WI38 (cell line): Measurements from ENCODE around the gene PPA1.
"Not testable (repeated sequence)": the region's sequence is repeated elsewhere in the genome, so short reads cannot be mapped to it uniquely, and the experiment has no call there.

Source experiments
- H3K4me3 ChIP-seq: 2 replicates; pipeline ENCODE4 v1.5.1; 2011; ENCODE audit warnings: low read depth, mild to moderate bottlenecking, control low read depth, low read length
- CTCF ChIP-seq: IDR thresholded peaks from 2 replicates; pipeline ENCODE4 v1.5.1; 2012; ENCODE audit warnings: low read depth, mild to moderate bottlenecking, control low read depth, low read length

PPA1 gene

GRCh38 chr10:70234668-70235447, 1.6 kb upstream of the PPA1 start:
- H3K4me3 ChIP-seq: no peak overlapping the region
- no peak for TF ChIP-seq CTCF

- H3K4me3 ChIP-seq: peak overlapping the region; percentile 100
- TF ChIP-seq CTCF: no peak
Measured at GRCh38 chr10:70233939-70234300, 691 bp upstream of the PPA1 start.

GRCh38 chr10:70232859-70233108, 445 bp downstream of the PPA1 start:
- TF ChIP-seq CTCF: no peak

GRCh38 chr10:70232155-70232858, 922 bp downstream of the PPA1 start:
- TF ChIP-seq CTCF: no peak
- H3K4me3 ChIP-seq: peak overlapping the region; percentile 100

More at GRCh38 chr10:70232859-70233108, 445 bp downstream of the PPA1 start:
- H3K4me3 ChIP-seq: peak overlapping the region; percentile 100

- TF ChIP-seq CTCF: no peak
Measured at GRCh38 chr10:70228491-70228890, 4.7 kb downstream of the PPA1 start.

GRCh38 chr10:70227548-70228320, 5.5 kb downstream of the PPA1 start:
- H3K4me3 ChIP-seq: no peak overlapping the region
- TF ChIP-seq CTCF: no peak

More at GRCh38 chr10:70228491-70228890, 4.7 kb downstream of the PPA1 start:
- H3K4me3 ChIP-seq: no peak overlapping the region

- TF ChIP-seq CTCF: no peak
- H3K4me3 ChIP-seq: no peak overlapping the region
Measured at GRCh38 chr10:70223728-70224127, 9.5 kb downstream of the PPA1 start.

- H3K4me3 ChIP-seq: not testable (repeated sequence)
Measured at GRCh38 chr10:70222811-70223447, 10.3 kb downstream of the PPA1 start.
